ENCODE results near the gene CAPNS1.

CAPNS1 gene

DNA sequence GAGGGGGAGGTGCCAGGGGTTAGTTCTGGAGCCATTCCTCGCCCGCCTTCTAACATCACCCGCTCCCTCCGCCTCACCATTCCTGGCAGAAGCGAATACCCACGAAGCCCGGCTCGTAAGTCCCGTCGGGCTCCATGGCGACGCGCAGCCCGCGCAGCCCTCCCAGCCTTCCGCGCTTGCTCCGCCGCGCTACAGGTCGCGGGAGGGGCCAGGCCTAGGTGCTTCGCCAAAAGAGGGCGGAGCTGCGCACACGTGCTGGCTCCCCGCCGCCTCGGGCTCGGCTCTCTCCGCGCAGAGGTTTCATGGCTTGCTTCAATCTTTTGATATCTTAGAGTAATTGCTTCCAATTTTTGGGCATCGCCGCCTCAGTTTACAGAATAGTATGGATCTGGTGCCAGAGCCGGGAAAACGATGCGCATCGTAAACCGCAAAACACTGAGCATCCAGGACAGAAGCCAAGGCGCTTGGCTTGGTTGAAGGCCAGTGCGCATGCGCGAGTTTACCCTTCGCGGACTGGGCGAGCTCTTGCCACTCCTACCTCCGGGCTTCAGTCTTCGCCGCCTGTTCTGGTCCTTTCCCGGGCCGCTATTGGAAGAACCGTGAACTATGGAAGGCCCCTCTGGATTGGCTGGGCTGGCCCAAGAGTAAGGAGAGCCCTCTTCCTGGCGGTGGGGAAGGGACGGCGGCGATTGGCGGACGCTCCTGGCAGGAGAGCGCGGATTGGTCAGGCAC, 25.0 kb upstream of the CAPNS1 start, which contains the start of gene POLR2I:
Gene POLR2I, minus strand, starts transcription at position 155 of the 732 bp plus-strand sequence. Its CDS starts 19 bp downstream, at position 136.
- H3K27ac ChIP-seq (replicated peaks), result peak within 1 kb of the TSS; percentile 64
- TF ChIP-seq GABPA (IDR thresholded peaks at IDR 0.05; ENCODE audit: low read depth), result no peak
- TF ChIP-seq POLR2AphosphoS5 (IDR thresholded peaks at IDR 0.05; ENCODE audit: low read depth), result peak; percentile 61; the same call in 1 of the 2 replicates
- TF ChIP-seq, protein P1, sequence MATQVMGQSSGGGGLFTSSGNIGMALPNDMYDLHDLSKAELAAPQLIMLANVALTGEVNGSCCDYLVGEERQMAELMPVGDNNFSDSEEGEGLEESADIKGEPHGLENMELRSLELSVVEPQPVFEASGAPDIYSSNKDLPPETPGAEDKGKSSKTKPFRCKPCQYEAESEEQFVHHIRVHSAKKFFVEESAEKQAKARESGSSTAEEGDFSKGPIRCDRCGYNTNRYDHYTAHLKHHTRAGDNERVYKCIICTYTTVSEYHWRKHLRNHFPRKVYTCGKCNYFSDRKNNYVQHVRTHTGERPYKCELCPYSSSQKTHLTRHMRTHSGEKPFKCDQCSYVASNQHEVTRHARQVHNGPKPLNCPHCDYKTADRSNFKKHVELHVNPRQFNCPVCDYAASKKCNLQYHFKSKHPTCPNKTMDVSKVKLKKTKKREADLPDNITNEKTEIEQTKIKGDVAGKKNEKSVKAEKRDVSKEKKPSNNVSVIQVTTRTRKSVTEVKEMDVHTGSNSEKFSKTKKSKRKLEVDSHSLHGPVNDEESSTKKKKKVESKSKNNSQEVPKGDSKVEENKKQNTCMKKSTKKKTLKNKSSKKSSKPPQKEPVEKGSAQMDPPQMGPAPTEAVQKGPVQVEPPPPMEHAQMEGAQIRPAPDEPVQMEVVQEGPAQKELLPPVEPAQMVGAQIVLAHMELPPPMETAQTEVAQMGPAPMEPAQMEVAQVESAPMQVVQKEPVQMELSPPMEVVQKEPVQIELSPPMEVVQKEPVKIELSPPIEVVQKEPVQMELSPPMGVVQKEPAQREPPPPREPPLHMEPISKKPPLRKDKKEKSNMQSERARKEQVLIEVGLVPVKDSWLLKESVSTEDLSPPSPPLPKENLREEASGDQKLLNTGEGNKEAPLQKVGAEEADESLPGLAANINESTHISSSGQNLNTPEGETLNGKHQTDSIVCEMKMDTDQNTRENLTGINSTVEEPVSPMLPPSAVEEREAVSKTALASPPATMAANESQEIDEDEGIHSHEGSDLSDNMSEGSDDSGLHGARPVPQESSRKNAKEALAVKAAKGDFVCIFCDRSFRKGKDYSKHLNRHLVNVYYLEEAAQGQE (IDR thresholded peaks at IDR 0.05; ENCODE audit: insufficient replicate concordance, low read depth), result peak; percentile 34
- no peaks in the 10 kb centered on the region for H3K27me3 ChIP-seq (ENCODE audit: insufficient read depth, poor library complexity, severe bottlenecking)
- DNase-seq (ENCODE audit: low read depth in 1 of 2, low spot score in 1 of 2), result peak; percentile 99 to 100
- peak within 1 kb of the TSS; percentile 97 for H3K4me3 ChIP-seq (replicated peaks; ENCODE audit: insufficient read depth, low read length)

DNA sequence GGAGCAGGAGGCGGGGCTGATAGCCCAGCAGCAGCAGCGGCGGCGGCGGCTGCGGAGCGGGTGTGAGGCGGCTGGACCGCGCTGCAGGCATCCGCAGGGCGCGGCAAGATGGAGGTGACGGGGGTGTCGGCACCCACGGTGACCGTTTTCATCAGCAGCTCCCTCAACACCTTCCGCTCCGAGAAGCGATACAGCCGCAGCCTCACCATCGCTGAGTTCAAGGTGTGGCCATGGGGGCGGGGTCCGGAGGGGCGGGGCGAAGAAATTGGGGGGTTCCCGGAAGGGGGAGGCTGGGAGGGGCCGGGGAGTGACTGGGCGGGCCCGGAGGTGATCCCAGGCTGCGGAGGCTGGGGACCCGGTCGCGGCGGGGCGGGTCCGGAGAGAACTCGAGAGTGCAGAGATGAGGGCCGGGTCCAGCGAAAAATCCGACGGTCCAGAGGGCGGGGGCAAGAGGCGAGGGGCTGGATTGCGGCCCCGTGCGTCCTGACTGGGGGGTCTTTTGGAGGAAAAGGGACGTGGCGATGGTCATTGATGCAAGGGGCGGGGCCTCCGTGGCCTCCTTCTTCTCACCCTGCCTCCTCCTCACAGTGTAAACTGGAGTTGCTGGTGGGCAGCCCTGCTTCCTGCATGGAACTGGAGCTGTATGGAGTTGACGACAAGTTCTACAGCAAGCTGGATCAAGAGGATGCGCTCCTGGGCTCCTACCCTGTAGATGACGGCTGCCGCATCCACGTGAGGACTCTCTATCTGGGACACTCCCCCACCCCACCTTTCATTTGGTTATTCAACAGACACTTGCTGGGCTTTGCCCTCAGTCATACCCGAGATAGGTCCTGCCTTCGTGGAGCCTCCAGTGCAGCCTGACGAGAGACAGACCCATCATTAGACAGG, 24.2 kb upstream of the CAPNS1 start, which contains the start of gene TBCB:
Gene TBCB, plus strand, starts transcription at position 16 of the 891 bp plus-strand sequence. Its CDS starts 93 bp downstream, at position 109.
- H3K27ac ChIP-seq (replicated peaks), result peak within 1 kb of the TSS; percentile 64
- H3K27me3 ChIP-seq (ENCODE audit: insufficient read depth, poor library complexity, severe bottlenecking), result no peaks in the 10 kb centered on the region
- TF ChIP-seq, protein P2, sequence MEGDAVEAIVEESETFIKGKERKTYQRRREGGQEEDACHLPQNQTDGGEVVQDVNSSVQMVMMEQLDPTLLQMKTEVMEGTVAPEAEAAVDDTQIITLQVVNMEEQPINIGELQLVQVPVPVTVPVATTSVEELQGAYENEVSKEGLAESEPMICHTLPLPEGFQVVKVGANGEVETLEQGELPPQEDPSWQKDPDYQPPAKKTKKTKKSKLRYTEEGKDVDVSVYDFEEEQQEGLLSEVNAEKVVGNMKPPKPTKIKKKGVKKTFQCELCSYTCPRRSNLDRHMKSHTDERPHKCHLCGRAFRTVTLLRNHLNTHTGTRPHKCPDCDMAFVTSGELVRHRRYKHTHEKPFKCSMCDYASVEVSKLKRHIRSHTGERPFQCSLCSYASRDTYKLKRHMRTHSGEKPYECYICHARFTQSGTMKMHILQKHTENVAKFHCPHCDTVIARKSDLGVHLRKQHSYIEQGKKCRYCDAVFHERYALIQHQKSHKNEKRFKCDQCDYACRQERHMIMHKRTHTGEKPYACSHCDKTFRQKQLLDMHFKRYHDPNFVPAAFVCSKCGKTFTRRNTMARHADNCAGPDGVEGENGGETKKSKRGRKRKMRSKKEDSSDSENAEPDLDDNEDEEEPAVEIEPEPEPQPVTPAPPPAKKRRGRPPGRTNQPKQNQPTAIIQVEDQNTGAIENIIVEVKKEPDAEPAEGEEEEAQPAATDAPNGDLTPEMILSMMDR (IDR thresholded peaks at IDR 0.05; ENCODE audit: insufficient read depth, low read length), result no peak
- TF ChIP-seq POLR2AphosphoS5 (IDR thresholded peaks at IDR 0.05; ENCODE audit: low read depth), result peak; percentile 75; the same call in 1 of the 2 replicates
- peak within 1 kb of the TSS; percentile 97 for H3K4me3 ChIP-seq (replicated peaks; ENCODE audit: insufficient read depth, low read length)
- peak; percentile 9 to 27 for DNase-seq (ENCODE audit: low read depth in 1 of 2, low spot score in 1 of 2)

DNA sequence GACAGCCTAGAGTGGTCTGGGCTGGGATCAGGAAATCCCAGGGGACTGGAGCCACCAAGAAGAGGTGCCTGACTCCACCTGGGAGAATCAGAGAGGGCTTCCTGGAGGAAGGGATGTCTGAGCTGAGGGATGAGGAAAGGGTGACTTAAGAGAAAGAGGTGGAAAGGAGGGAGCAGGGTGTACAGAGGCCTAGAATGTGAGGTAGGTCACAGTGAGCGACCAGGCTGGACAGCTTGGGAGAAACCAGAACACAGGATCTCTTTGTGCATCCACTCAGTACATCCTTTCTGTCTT, 23.6 kb upstream of the CAPNS1 start:
- H3K27me3 ChIP-seq (ENCODE audit: insufficient read depth, poor library complexity, severe bottlenecking), result no peaks in the 10 kb centered on the region
- H3K4me3 ChIP-seq (replicated peaks; ENCODE audit: insufficient read depth, low read length), result peak overlapping the region; percentile 97; the same call in 1 of the 2 replicates
- DNase-seq (ENCODE audit: low read depth in 1 of 2, low spot score in 1 of 2), result no peak
- H3K27ac ChIP-seq (replicated peaks), result no peak overlapping the region
- TF ChIP-seq SPI1 (IDR thresholded peaks at IDR 0.05; ENCODE audit: borderline replicate concordance, low read depth) (no peak), POLR2AphosphoS5 (IDR thresholded peaks at IDR 0.05; ENCODE audit: low read depth) (no peak), GABPA (IDR thresholded peaks at IDR 0.05; ENCODE audit: low read depth) (no peak)
- TF ChIP-seq, protein P2 (IDR thresholded peaks at IDR 0.05; ENCODE audit: insufficient read depth, low read length), result no peak
- TF ChIP-seq, protein P1 (IDR thresholded peaks at IDR 0.05; ENCODE audit: insufficient replicate concordance, low read depth), result no peak

Data from HL-60 (cell line).